Sigmoid colon (tissue), 3 donors: ENCODE results near the gene KLHL9.
A peak's percentile ranks its signal among the peaks of the same experiment; 100 is the strongest.

Experiments used
- CTCF ChIP-seq, 4 experiments: fragments of 450-650 bp in 3 of 4; fragments of 200-600 bp in 1 of 4; IDR thresholded peaks; one replicate each; pipeline ENCODE4 v1.5.1; 2016 to 2019; ENCODE audit warnings: antibody characterized with exemption in 4 of 4, mild to moderate bottlenecking in 3 of 4, moderate library complexity in 2 of 4
- POLR2A ChIP-seq, 2 donors: fragments of 450-650 bp; IDR thresholded peaks; one replicate each; pipeline ENCODE4 v1.6.1; 2016; ENCODE audit warnings: antibody characterized with exemption in 2 of 2, mild to moderate bottlenecking in 2 of 2, moderate library complexity in 2 of 2

- TF ChIP-seq CTCF (IDR thresholded peaks at IDR 0.05) (peak; percentile 19 to 65 (median 48)), POLR2A (IDR thresholded peaks at IDR 0.05) (no peak)
Measured at GRCh38 chr9:21317956-21318923, 17.0 kb downstream of the KLHL9 start.
